NCI-H2081 treated with DMSO at 0.1 percent for 48 hours (cell line): ENCODE data around the gene CMIP.
"Not testable (repeated sequence)": the region's sequence is repeated elsewhere in the genome, so short reads cannot be mapped to it uniquely, and the experiment has no call there.

Experiments
- DNase-seq: peaks from one replicate; lab custom pipeline; 2025; lab: John Stamatoyannopoulos, UW

Gene CMIP

GRCh38 chr16:81568749-81569087 lies 124.1 kb downstream of the CMIP start:
- no peak for DNase-seq

DNA sequence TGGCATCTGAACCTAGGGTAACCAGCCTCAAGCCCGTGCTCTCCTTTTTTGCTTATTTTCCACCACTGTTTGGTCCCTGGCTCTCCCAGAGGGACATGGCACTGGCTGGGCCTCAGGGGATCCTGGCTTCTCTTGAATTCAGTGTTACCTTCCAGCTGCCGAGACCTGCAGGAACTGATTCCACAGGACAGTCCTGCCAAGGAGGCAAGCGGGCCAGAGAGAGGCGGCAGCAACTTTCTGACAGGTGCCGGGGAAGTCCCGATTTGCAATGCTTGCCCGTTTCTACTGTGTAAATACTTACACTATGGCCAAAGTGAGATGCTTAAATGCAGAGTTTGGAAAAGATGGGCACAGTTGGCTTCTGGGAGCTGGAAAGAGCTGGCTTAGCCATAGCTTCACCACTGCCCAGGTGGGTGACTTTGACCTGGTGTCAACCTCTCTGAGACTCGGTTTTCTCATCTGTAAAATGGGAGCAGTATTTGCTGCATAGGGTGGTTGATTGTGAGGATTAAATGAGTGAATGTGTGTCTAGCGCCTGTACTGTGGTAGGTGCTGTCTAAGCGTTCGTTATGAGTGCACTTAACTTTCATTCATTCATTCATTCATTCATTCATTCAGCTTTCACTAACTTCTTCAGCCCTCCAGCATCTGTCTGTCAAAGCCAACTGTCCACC lies 124.9 kb downstream of the CMIP start:
- no peak for DNase-seq

DNA sequence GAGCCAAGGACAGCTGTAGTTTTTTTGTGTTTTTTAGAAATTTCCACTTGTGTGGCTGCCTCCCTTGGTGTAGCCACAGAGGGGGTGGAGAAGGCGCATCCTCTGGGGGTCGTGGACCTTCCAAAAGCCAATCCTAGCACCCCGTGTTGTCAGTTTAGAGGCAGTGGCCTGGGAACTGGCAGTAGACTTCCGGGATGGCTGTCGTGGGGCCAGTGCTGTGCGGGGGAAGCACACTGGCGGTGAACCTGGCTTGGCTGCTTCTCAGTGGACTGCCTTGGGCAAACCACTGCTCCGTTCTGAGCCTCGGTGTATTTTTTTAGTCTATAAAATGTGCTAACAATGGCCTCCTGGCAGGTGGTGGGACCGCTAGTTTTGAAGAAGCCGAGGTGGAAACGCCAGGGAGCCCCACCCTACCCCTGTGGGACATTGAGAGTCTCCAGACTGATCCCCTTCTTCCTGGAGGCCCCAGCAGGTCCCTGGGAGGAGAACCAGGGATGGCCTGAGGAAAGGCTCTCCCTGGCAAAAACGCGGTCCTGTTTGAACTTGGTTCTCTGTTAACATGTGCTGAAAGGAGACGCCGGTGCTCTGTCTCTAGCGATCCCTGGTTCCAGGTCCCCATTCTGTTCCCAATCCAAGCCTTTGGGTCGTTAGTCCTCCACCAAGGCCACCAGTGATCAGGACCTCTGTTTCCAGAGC lies 125.7 kb downstream of the CMIP start:
- DNase-seq = no peak

DNA sequence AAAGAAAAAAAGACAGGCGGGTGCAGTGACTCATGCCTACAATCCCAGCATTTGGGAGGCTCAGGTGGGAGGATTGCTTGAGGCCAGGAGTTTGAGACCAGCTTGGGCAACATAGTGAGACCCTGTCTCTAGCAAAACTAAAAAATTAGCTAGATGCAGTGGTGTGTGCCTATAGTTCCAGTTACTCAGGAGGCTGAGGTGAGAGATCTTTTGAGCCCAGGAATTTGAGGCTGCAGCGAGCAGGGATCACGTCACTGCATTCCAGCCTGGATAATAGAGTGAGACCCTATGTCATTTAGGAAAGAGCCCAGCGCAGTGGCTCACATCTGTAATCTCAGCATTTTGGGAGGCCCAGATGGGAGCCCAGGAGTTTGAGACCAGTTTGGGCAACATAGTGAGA lies 126.6 kb downstream of the CMIP start:
- no peak for DNase-seq

DNA sequence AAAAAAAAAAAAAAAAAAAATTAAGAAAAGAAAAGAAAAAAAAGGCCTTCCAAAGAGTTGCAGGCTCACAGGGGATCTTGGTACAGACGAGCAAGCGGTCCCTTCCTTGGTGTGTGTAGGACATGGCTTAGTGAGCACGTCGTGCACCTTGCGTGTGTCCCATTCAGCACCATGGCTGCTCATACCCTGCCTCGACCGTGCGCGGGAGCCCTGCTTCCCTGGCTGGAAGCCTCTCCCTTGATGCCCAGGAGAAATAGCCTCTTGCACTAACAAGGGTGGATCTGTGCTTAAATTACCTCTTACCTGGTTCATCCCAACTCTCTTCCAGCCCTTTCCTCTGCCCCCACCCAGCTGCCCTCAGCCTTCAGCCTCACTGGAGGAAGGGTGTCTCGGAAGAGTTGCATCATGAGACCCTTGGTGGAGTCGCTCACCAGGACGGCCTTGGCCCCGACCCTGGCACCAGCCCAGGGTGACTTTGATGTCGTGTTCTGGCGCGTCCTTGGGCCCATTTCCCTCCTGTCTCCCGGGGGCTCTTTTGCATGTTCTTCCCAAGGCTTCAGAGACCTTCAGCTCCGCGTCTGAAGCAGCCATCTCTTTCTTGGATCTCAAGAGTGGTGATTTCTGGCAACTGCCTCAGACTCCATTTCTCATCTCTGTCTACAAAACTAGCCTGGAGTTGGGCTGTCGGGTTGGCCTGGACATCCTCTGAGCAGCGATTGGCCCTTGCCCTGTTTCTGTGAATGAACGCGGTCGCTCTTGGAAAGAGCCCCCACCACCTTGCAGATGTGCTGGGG lies 127.2 kb downstream of the CMIP start:
- DNase-seq = no peak

DNA sequence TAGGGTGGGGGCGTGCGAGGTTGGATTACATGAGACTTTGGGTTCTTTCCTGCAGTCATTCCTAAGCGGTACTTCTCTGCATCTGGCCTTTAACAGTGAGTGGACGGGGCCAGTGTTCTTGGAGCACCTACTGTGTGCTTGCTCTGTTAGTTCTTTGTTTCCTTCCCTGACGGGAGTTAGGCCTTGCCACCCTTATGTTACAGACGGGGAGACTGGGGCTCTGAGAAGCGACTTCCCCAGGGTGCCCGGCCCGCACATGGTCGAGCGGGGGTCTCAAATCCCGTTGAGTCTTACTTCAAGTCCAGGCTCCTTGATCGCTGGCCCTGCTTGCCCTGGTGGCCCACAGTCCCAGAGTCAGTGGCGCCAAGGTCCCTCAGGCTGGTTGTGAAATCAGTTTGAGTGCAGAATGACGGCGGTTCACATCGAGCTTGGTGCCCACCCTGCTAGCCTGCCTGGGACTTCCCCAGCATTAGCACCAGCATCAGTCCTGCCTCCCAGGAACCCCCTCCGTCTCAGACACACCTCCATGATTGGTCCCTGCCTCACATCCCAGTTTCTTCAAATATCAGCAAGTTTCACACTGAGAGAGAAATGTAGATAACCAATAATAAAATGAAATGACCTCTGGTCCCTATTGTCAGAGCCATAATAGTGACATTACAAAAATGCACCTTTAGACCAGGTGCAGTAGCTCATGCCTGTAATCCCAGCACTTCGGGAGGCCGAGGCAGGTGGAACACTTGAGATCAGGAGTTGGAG lies 128.0 kb downstream of the CMIP start:
- no peak for DNase-seq

GRCh38 chr16:81573533-81574020 lies 129.0 kb downstream of the CMIP start:
- no peak for DNase-seq

GRCh38 chr16:81574168-81574567 lies 129.6 kb downstream of the CMIP start:
- no peak for DNase-seq

GRCh38 chr16:81575307-81575706 lies 130.7 kb downstream of the CMIP start:
- no peak for DNase-seq

GRCh38 chr16:81575834-81576233 lies 131.2 kb downstream of the CMIP start:
- DNase-seq = no peak

- DNase-seq = no peak
Measured at GRCh38 chr16:81576696-81577095, 132.1 kb downstream of the CMIP start.

GRCh38 chr16:81577272-81577671 lies 132.7 kb downstream of the CMIP start:
- not testable (repeated sequence) for DNase-seq

DNA sequence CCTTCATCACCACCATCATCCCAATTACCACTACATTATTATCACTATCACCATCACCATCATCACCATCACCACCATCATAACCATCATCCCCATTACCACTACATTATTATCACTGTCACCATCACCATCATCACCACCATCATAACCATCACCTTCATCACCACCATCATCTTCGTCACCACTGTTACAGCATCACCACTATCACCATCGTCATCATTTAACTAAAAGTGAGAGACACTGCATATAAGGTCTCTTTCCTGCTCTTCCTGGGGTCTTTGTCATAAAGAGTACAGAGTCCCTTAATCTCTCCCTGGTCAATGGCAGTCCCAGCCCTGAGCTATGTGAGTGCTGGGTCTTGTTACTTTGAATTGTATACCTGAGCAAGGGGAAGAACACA lies 133.5 kb downstream of the CMIP start:
- no peak for DNase-seq

GRCh38 chr16:81578636-81579413 lies 134.2 kb downstream of the CMIP start:
- DNase-seq = no peak

GRCh38 chr16:81581107-81581506 lies 136.5 kb downstream of the CMIP start:
- DNase-seq = no peak

GRCh38 chr16:81582655-81583441 lies 138.2 kb downstream of the CMIP start:
- no peak for DNase-seq

GRCh38 chr16:81583893-81584631 lies 139.5 kb downstream of the CMIP start:
- DNase-seq = no peak

- no peak for DNase-seq
Measured at GRCh38 chr16:81585785-81586184, 141.2 kb downstream of the CMIP start.

DNA sequence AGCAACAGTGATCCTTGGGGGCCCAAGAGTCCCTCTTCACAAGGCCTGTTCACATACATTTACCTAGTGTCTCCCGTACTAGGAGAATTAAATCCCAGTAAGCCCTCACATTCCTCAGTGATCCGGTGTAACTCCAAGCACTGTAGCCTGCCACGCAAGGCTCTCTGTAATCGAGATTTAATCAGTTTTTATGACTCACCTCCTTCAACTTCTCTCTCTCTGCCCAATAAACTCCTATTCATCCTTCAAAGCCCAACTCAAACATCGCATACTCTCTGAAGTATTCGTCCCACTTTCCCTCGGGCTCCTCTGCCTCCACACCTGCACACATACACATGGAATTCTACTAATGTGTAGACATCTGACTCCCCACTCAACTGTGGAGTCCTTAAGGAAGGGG lies 141.8 kb downstream of the CMIP start:
- no peak for DNase-seq
